ENCODE results near the gene IL4R.

DNA sequence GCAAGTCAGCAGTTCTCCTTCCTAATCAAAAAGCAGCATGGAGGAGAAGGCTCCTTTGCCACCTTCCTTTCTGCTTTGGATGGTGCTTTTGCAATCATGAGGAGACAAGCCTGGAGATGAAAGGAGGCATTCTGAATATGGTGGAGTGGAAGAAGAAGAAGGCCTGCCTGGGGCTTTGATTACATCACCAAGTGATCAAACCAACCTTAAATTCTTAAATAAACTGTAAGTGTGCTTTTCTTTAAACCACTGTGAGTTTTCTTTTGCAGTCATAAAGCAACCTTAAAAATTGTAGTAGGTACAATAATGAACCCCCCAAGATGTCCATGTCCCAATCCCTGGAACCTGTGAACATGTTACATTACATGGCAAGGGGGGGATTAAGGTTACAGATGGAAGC, 56.5 kb downstream of the IL4R start:
- TF ChIP-seq, protein P1, sequence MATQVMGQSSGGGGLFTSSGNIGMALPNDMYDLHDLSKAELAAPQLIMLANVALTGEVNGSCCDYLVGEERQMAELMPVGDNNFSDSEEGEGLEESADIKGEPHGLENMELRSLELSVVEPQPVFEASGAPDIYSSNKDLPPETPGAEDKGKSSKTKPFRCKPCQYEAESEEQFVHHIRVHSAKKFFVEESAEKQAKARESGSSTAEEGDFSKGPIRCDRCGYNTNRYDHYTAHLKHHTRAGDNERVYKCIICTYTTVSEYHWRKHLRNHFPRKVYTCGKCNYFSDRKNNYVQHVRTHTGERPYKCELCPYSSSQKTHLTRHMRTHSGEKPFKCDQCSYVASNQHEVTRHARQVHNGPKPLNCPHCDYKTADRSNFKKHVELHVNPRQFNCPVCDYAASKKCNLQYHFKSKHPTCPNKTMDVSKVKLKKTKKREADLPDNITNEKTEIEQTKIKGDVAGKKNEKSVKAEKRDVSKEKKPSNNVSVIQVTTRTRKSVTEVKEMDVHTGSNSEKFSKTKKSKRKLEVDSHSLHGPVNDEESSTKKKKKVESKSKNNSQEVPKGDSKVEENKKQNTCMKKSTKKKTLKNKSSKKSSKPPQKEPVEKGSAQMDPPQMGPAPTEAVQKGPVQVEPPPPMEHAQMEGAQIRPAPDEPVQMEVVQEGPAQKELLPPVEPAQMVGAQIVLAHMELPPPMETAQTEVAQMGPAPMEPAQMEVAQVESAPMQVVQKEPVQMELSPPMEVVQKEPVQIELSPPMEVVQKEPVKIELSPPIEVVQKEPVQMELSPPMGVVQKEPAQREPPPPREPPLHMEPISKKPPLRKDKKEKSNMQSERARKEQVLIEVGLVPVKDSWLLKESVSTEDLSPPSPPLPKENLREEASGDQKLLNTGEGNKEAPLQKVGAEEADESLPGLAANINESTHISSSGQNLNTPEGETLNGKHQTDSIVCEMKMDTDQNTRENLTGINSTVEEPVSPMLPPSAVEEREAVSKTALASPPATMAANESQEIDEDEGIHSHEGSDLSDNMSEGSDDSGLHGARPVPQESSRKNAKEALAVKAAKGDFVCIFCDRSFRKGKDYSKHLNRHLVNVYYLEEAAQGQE (IDR thresholded peaks at IDR 0.05; ENCODE audit: insufficient read depth in 1 of 2, low read depth in 2 of 2, low read length in 1 of 2) = no peak
- TF ChIP-seq, protein P2, sequence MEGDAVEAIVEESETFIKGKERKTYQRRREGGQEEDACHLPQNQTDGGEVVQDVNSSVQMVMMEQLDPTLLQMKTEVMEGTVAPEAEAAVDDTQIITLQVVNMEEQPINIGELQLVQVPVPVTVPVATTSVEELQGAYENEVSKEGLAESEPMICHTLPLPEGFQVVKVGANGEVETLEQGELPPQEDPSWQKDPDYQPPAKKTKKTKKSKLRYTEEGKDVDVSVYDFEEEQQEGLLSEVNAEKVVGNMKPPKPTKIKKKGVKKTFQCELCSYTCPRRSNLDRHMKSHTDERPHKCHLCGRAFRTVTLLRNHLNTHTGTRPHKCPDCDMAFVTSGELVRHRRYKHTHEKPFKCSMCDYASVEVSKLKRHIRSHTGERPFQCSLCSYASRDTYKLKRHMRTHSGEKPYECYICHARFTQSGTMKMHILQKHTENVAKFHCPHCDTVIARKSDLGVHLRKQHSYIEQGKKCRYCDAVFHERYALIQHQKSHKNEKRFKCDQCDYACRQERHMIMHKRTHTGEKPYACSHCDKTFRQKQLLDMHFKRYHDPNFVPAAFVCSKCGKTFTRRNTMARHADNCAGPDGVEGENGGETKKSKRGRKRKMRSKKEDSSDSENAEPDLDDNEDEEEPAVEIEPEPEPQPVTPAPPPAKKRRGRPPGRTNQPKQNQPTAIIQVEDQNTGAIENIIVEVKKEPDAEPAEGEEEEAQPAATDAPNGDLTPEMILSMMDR (IDR thresholded peaks at IDR 0.05) = no peak

Data from Panc1 (cell line).